Mucosa of descending colon (tissue), 3 donors: ENCODE data around the gene PRRT1. TPM values are rescaled to one million over a fixed set of nuclear protein-coding genes. Genes with fewer than 3 reads are reported as not detected.
"Not testable (repeated sequence)": the region's sequence is repeated elsewhere in the genome, so short reads cannot be mapped to it uniquely, and the experiment has no call there.

ENCODE experiments used
- ATAC-seq: fragments of 200-7000 bp; cut with Tn5 transposase; one replicate; pipeline ENCODE4 v1.9.1; 2020; ENCODE audit warnings: mild to moderate bottlenecking, moderate library complexity
- DNase-seq, 3 donors: peaks; one replicate each; pipeline ENCODE4 v3.0.0-alpha.2; 2020
- H3K36me3 ChIP-seq: fragments of 200-600 bp; one replicate; pipeline ENCODE4 v1.8.0; 2021; ENCODE audit warnings: low read depth, mild to moderate bottlenecking
- H3K4me1 ChIP-seq: fragments of 200-600 bp; one replicate; pipeline ENCODE4 v1.8.0; 2021; ENCODE audit warnings: low read depth, mild to moderate bottlenecking
- H3K4me3 ChIP-seq: fragments of 200-600 bp; one replicate; pipeline ENCODE4 v1.8.0; 2021; ENCODE audit warnings: mild to moderate bottlenecking
- H3K9me3 ChIP-seq: fragments of 200-600 bp; one replicate; pipeline ENCODE4 v1.8.0; 2021; ENCODE audit warnings: mild to moderate bottlenecking
- CTCF ChIP-seq: fragments of 200-600 bp; IDR thresholded peaks from one replicate; pipeline ENCODE4 v1.8.0; 2022; ENCODE audit warnings: antibody characterized with exemption, mild to moderate bottlenecking
- intact Hi-C, 2 donors: fragments of 100-400 bp; cut with DNase I in 1 of 2; cut with micrococcal nuclease in 1 of 2; formaldehyde crosslinking; loops; one replicate each; pipeline versions ENCODE4 v1.11.0 to v1.11.1; 2022; cut with DNase I, micrococcal nuclease
- microRNA-seq: library from miRNA; unstranded; fragments of <30 nt; microRNA quantifications from one replicate; pipeline ENCODE4, GENCODE V29; 2019
- total RNA-seq, 3 donors: library from RNA; stranded (reverse); fragmentation: NEBNext Ultra II Directional in 2 of 3; extraction: Animal tissue kit (Norgen Biotek cat#: 25700) in 2 of 3; gene quantifications; one replicate each; pipeline versions ENCODE4 v1.2.1 to v1.2.4, GENCODE V29; 2021 to 2023
- donor health status: DM: no; HTN: no; CAD: no; lungs with moderate emphysema.
- donor health status: DM: no; HTN: no; CAD: no.
- donor health status: DM: no; HTN: yes; CAD: no.

Gene PRRT1
- total RNA-seq, 3 donors from 2014 or later = 0.96 to 6.6 (median 2.0) TPM

GRCh38 chr6:32108727-32109113, 43.0 kb downstream of the PRRT1 start:
- Histone ChIP-seq H3K9me3 (no peaks in the 10 kb centered on the region), H3K4me1 (peaks cover 10% of the 10 kb centered on the region), H3K4me3 (no peak overlapping the region), H3K36me3 (no peaks in the 10 kb centered on the region)
- TF ChIP-seq CTCF = no peak
- peak; percentile 10 for ATAC-seq
- no peak for DNase-seq
- intact Hi-C loops = no loop called here

GRCh38 chr6:32108094-32108627, 43.6 kb downstream of the PRRT1 start:
- DNase-seq = peak in 1 of 3 donors; percentile 58
- H3K9me3 ChIP-seq = no peaks in the 10 kb centered on the region
- H3K36me3 ChIP-seq = no peaks in the 10 kb centered on the region
- H3K4me3 ChIP-seq = no peak overlapping the region
- peaks cover 10% of the 10 kb centered on the region for H3K4me1 ChIP-seq
- TF ChIP-seq CTCF = no peak
- intact Hi-C loops = no loop called here
- ATAC-seq = peak; percentile 50

GRCh38 chr6:32107406-32107805, 44.3 kb downstream of the PRRT1 start:
- peaks cover 10% of the 10 kb centered on the region for H3K4me1 ChIP-seq

GRCh38 chr6:32105433-32105832, 46.3 kb downstream of the PRRT1 start:
- DNase-seq = no peak
- no peak for TF ChIP-seq CTCF
- no peak overlapping the region for H3K4me3 ChIP-seq
- no peak for ATAC-seq
- H3K4me1 ChIP-seq = peaks cover 10% of the 10 kb centered on the region
- intact Hi-C loops = no loop called here
- H3K9me3 ChIP-seq = no peaks in the 10 kb centered on the region
- H3K36me3 ChIP-seq = no peaks in the 10 kb centered on the region

More at GRCh38 chr6:32107406-32107805, 44.3 kb downstream of the PRRT1 start:
- no peak for TF ChIP-seq CTCF
- Histone ChIP-seq H3K4me3 (no peak overlapping the region), H3K36me3 (no peaks in the 10 kb centered on the region), H3K9me3 (no peaks in the 10 kb centered on the region)
- DNase-seq (no peak), ATAC-seq (no peak)
- intact Hi-C loops = no loop called here

GRCh38 chr6:32102255-32102654, 49.5 kb downstream of the PRRT1 start:
- TF ChIP-seq CTCF = no peak
- intact Hi-C loops = no loop called here
- Histone ChIP-seq H3K9me3 (no peaks in the 10 kb centered on the region), H3K4me1 (no peaks in the 10 kb centered on the region), H3K4me3 (no peak overlapping the region), H3K36me3 (no peaks in the 10 kb centered on the region)
- DNase-seq (no peak), ATAC-seq (no peak)

- H3K4me3 ChIP-seq, H3K4me1 ChIP-seq, H3K9me3 ChIP-seq, ATAC-seq, intact Hi-C loops, DNase-seq, H3K36me3 ChIP-seq: not testable (repeated sequence)
Observed at GRCh38 chr6:32100251-32100650, 51.5 kb downstream of the PRRT1 start.

Small RNAs within 50 kb of the gene (microRNA-seq; reads per million reads assigned to microRNA genes)
- 1.4 reads per million for gene MIR6721
- not detected for gene MIR6833

Other genes starting within 250 kb of the PRRT1 start
- gene ZBTB12, start 249.9 kb downstream of the PRRT1 start, total RNA-seq = 1 to 10 TPM; 2.3 to 6.2 (median 3.4) TPM
- 10 to 100 TPM in 2 of 3 donors, 1 to 10 TPM in 1; 5.5 to 33.7 (median 17.9) TPM for gene C2, start 224.2 kb downstream of the PRRT1 start, total RNA-seq
- 100 to 1,000 TPM in 1 of 3 donors, 10 to 100 TPM in 2; 34.5 to 178 (median 40.4) TPM for gene CFB, start 205.8 kb downstream of the PRRT1 start, total RNA-seq
- gene NELFE, start 193.0 kb downstream of the PRRT1 start, total RNA-seq = 10 to 100 TPM; 44.9 to 52.4 (median 51.8) TPM
- 10 to 100 TPM; 58.6 to 87.2 (median 81.2) TPM for gene SKIC2, start 192.8 kb downstream of the PRRT1 start, total RNA-seq
- gene DXO, start 179.8 kb downstream of the PRRT1 start, total RNA-seq = 10 to 100 TPM; 12.4 to 18.1 (median 15.8) TPM
- gene C4A, start 169.9 kb downstream of the PRRT1 start, total RNA-seq = 100 to 1,000 TPM in 1 of 3 donors, 10 to 100 TPM in 2; 10.2 to 203 (median 56.0) TPM
- gene C4B, start 137.1 kb downstream of the PRRT1 start, total RNA-seq = 100 to 1,000 TPM in 1 of 3 donors, 10 to 100 TPM in 1, 1 to 10 TPM in 1; 9.2 to 175 (median 51.0) TPM
- gene CYP21A2, start 113.5 kb downstream of the PRRT1 start, total RNA-seq = 1 to 10 TPM in 1 of 3 donors, under 1 TPM in 2; 0.93 to 2.1 (median 0.94) TPM
- gene TNXB, start 42.6 kb downstream of the PRRT1 start, total RNA-seq = 10 to 100 TPM; 20.1 to 87.0 (median 36.9) TPM
- gene ATF6B, start 23.7 kb downstream of the PRRT1 start, total RNA-seq = 100 to 1,000 TPM in 1 of 3 donors, 10 to 100 TPM in 2; 79.9 to 121 (median 97.4) TPM
- 1 to 10 TPM; 5.0 to 6.8 (median 5.3) TPM for gene FKBPL, start 21.7 kb downstream of the PRRT1 start, total RNA-seq
- 10 to 100 TPM; 16.8 to 37.2 (median 34.4) TPM for gene PPT2, start 2.2 kb upstream of the PRRT1 start, total RNA-seq
- 10 to 100 TPM; 16.9 to 32.1 (median 21.5) TPM for gene EGFL8, start 12.7 kb upstream of the PRRT1 start, total RNA-seq
- 10 to 100 TPM; 49.0 to 60.1 (median 56.2) TPM for gene AGPAT1, start 24.1 kb upstream of the PRRT1 start, total RNA-seq
- 100 to 1,000 TPM in 1 of 3 donors, 10 to 100 TPM in 2; 79.0 to 114 (median 85.0) TPM for gene RNF5, start 26.5 kb upstream of the PRRT1 start, total RNA-seq
- gene AGER, start 32.3 kb upstream of the PRRT1 start, total RNA-seq = 1 to 10 TPM; 5.3 to 8.1 (median 6.3) TPM
- 10 to 100 TPM; 49.4 to 97.7 (median 53.9) TPM for gene PBX2, start 38.3 kb upstream of the PRRT1 start, total RNA-seq
- 10 to 100 TPM in 1 of 3 donors, 1 to 10 TPM in 2; 6.6 to 14.7 (median 9.9) TPM for gene GPSM3, start 40.7 kb upstream of the PRRT1 start, total RNA-seq
- gene NOTCH4, start 72.1 kb upstream of the PRRT1 start, total RNA-seq = 10 to 100 TPM in 1 of 3 donors, 1 to 10 TPM in 2; 1.5 to 10.5 (median 4.0) TPM
- gene TSBP1, start 220.0 kb upstream of the PRRT1 start, total RNA-seq = not detected